ENCODE measurements around the gene AMOTL2. TPM values are rescaled to one million over a fixed set of nuclear protein-coding genes. Genes with fewer than 3 reads are reported as not detected.

The AMOTL2 gene
- total and polyA plus RNA-seq, 4 donors = 12.4 to 118 (median 55.7) TPM

DNA sequence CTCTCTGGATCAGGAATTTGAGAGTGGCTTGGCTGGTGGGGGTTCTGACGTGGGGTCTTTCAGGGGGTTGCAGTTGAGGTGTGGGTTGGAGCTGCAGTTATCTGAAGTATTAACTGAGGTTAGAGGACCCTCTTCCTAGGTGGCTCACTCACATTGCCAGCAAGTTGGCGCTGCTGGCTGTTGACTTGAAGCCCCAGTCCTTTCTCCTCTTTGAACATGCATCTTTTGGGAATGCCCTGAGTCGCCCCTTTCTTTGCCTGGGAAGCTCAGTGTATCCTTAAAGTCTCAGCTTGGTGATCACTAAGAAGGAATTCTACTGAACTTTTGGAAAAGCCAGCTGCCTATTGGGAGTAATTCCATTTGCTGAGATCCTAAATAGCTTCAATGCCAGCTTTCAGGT lies 13.0 kb upstream of the AMOTL2 start:
- H3K4me3 ChIP-seq (ENCODE audit: low read length in 2 of 2) = no peak overlapping the region
- intact Hi-C loops (cut with DNase I) = no loop called here
- no peak for ATAC-seq (ENCODE audit: low FRiP score)
- no peak overlapping the region for H3K27ac ChIP-seq (ENCODE audit: low read depth in 1 of 2, low read length in 2 of 2)
- WGBS, 2 donors = 94 to 98% methylated on average over 3 of the region's 3 CpGs
- H3K36me3 ChIP-seq (ENCODE audit: control insufficient read depth in 1 of 2, insufficient read depth in 2 of 2, low read length in 1 of 2) = no peaks in the 10 kb centered on the region
- DNase-seq = no peak
- peaks cover 0 to 1% of the 10 kb centered on the region in 2 donors for H3K4me1 ChIP-seq (ENCODE audit: control insufficient read depth in 1 of 2, insufficient read depth in 2 of 2, low read length in 2 of 2)
- H3K9me3 ChIP-seq (ENCODE audit: control insufficient read depth, low read length) = no peaks in the 10 kb centered on the region
- no peaks in the 10 kb centered on the region for H3K27me3 ChIP-seq (ENCODE audit: control insufficient read depth in 1 of 2, insufficient read depth in 2 of 2, low read length in 1 of 2)

DNA sequence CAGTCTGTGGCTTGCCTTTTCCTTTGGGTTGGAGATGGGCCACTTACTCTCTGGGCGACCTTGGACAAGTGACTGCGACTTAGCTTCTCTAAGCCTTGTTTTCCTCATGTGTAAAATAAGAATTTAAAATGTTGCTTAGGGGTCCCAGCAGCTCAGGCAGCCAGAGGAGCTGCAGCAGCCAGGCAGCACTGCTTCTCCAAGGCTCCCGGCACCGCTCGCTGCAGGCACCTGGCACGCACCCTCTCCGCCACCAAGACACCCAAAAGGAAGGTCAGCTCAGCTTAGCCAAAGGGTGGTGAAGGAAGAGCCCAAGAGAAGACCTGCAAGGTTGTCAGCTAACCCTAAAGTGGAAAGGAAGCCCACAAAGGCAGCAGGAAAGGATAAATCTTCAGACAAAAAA lies 10.7 kb upstream of the AMOTL2 start:
- intact Hi-C loops (cut with DNase I) = no loop called here
- WGBS, 2 donors = 95 to 97% methylated on average over 7 of the region's 7 CpGs
- no peaks in the 10 kb centered on the region for H3K36me3 ChIP-seq (ENCODE audit: control insufficient read depth in 1 of 2, insufficient read depth in 2 of 2, low read length in 1 of 2)

GRCh38 chr3:134381831-134382442 lies 7.7 kb upstream of the AMOTL2 start:
- Histone ChIP-seq H3K27ac (ENCODE audit: low read depth in 1 of 2, low read length in 2 of 2) (no peak overlapping the region), H3K4me1 (ENCODE audit: control insufficient read depth in 1 of 2, insufficient read depth in 2 of 2, low read length in 2 of 2) (no peaks in the 10 kb centered on the region), H3K4me3 (ENCODE audit: low read length in 2 of 2) (no peak overlapping the region), H3K36me3 (ENCODE audit: control insufficient read depth in 1 of 2, insufficient read depth in 2 of 2, low read length in 1 of 2) (no peaks in the 10 kb centered on the region), H3K9me3 (ENCODE audit: control insufficient read depth, low read length) (no peaks in the 10 kb centered on the region), H3K27me3 (ENCODE audit: control insufficient read depth in 1 of 2, insufficient read depth in 2 of 2, low read length in 1 of 2) (no peaks in the 10 kb centered on the region)
- peak; percentile 32 to 57 for DNase-seq
- no peak for ATAC-seq (ENCODE audit: low FRiP score)
- WGBS, 2 donors = 74 to 76% methylated on average over 8 of the region's 8 CpGs
- intact Hi-C loops (cut with DNase I) = no loop called here

More for the DNA sequence above, 10.7 kb upstream of the AMOTL2 start:
- Histone ChIP-seq H3K27me3 (ENCODE audit: control insufficient read depth in 1 of 2, insufficient read depth in 2 of 2, low read length in 1 of 2) (no peaks in the 10 kb centered on the region), H3K4me3 (ENCODE audit: low read length in 2 of 2) (no peak overlapping the region), H3K4me1 (ENCODE audit: control insufficient read depth in 1 of 2, insufficient read depth in 2 of 2, low read length in 2 of 2) (no peaks in the 10 kb centered on the region), H3K27ac (ENCODE audit: low read depth in 1 of 2, low read length in 2 of 2) (no peak overlapping the region), H3K9me3 (ENCODE audit: control insufficient read depth, low read length) (no peaks in the 10 kb centered on the region)
- ATAC-seq (ENCODE audit: low FRiP score) = no peak
- DNase-seq = peak in 1 of 2 donors; percentile 41

GRCh38 chr3:134381076-134381475 lies 6.8 kb upstream of the AMOTL2 start:
- no peaks in the 10 kb centered on the region for H3K36me3 ChIP-seq (ENCODE audit: control insufficient read depth in 1 of 2, insufficient read depth in 2 of 2, low read length in 1 of 2)
- H3K27ac ChIP-seq (ENCODE audit: low read depth in 1 of 2, low read length in 2 of 2) = no peak overlapping the region
- no peaks in the 10 kb centered on the region for H3K27me3 ChIP-seq (ENCODE audit: control insufficient read depth in 1 of 2, insufficient read depth in 2 of 2, low read length in 1 of 2)
- H3K4me3 ChIP-seq (ENCODE audit: low read length in 2 of 2) = no peak overlapping the region
- H3K4me1 ChIP-seq (ENCODE audit: control insufficient read depth in 1 of 2, insufficient read depth in 2 of 2, low read length in 2 of 2) = no peaks in the 10 kb centered on the region
- 8 to 10% methylated on average over 1 of the region's 1 CpG for WGBS, 2 donors
- no peaks in the 10 kb centered on the region for H3K9me3 ChIP-seq (ENCODE audit: control insufficient read depth, low read length)
- ATAC-seq (ENCODE audit: low FRiP score) = no peak
- peak in 1 of 2 donors; percentile 19 for DNase-seq
- intact Hi-C loops (cut with DNase I) = no loop called here

DNA sequence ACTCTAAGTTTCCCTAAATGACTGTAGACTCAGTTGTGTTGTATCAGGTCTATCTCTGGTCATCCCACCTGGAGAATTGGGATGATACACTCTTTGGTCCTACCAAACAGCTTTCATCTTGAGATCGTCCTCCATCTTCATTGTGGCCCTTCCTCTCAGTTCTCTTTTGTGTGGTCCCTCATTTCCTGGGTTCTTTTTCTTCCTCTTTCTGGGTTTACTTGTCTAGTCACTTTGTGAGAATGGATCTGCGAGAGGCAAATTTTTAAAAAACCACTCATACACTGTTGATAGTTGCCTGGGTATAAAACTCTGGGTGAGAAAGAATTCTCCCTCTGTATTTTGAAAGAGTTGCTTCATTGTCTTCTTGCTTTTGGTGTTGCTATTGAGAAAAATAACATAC lies 6.0 kb upstream of the AMOTL2 start:
- WGBS, 2 donors = 94 to 95% methylated on average over 2 of the region's 2 CpGs
- Histone ChIP-seq H3K27me3 (ENCODE audit: control insufficient read depth in 1 of 2, insufficient read depth in 2 of 2, low read length in 1 of 2) (no peaks in the 10 kb centered on the region), H3K27ac (ENCODE audit: low read depth in 1 of 2, low read length in 2 of 2) (no peak overlapping the region), H3K4me1 (ENCODE audit: control insufficient read depth in 1 of 2, insufficient read depth in 2 of 2, low read length in 2 of 2) (no peaks in the 10 kb centered on the region), H3K4me3 (ENCODE audit: low read length in 2 of 2) (no peak overlapping the region), H3K9me3 (ENCODE audit: control insufficient read depth, low read length) (no peaks in the 10 kb centered on the region), H3K36me3 (ENCODE audit: control insufficient read depth in 1 of 2, insufficient read depth in 2 of 2, low read length in 1 of 2) (no peaks in the 10 kb centered on the region)
- ATAC-seq (ENCODE audit: low FRiP score) (no peak), DNase-seq (no peak)
- intact Hi-C loops (cut with DNase I) = no loop called here

- ATAC-seq (ENCODE audit: low FRiP score) = no peak
- intact Hi-C loops (cut with DNase I) = loop anchor here (10.0 kb wide), 2 partner anchors 134 to 164 kb away; no protein-coding TSS in a partner anchor
- Histone ChIP-seq H3K9me3 (ENCODE audit: control insufficient read depth, low read length) (no peaks in the 10 kb centered on the region), H3K27ac (ENCODE audit: low read depth in 1 of 2, low read length in 2 of 2) (no peak overlapping the region), H3K27me3 (ENCODE audit: control insufficient read depth in 1 of 2, insufficient read depth in 2 of 2, low read length in 1 of 2) (no peaks in the 10 kb centered on the region), H3K4me1 (ENCODE audit: control insufficient read depth in 1 of 2, insufficient read depth in 2 of 2, low read length in 2 of 2) (no peaks in the 10 kb centered on the region), H3K4me3 (ENCODE audit: low read length in 2 of 2) (no peak overlapping the region), H3K36me3 (ENCODE audit: control insufficient read depth in 1 of 2, insufficient read depth in 2 of 2, low read length in 1 of 2) (no peaks in the 10 kb centered on the region)
- 92 to 93% methylated on average over 3 of the region's 3 CpGs for WGBS, 2 donors
- peak; percentile 12 to 15 for DNase-seq
Observed at GRCh38 chr3:134378818-134379217, 4.6 kb upstream of the AMOTL2 start.

GRCh38 chr3:134378384-134378783 lies 4.1 kb upstream of the AMOTL2 start:
- no peaks in the 10 kb centered on the region for H3K36me3 ChIP-seq (ENCODE audit: control insufficient read depth in 1 of 2, insufficient read depth in 2 of 2, low read length in 1 of 2)
- H3K27ac ChIP-seq (ENCODE audit: low read depth in 1 of 2, low read length in 2 of 2) = no peak overlapping the region
- H3K9me3 ChIP-seq (ENCODE audit: control insufficient read depth, low read length) = no peaks in the 10 kb centered on the region
- no peak for ATAC-seq (ENCODE audit: low FRiP score)
- intact Hi-C loops (cut with DNase I) = loop anchor here (10.0 kb wide), 2 partner anchors 134 to 164 kb away; no protein-coding TSS in a partner anchor
- no peaks in the 10 kb centered on the region for H3K27me3 ChIP-seq (ENCODE audit: control insufficient read depth in 1 of 2, insufficient read depth in 2 of 2, low read length in 1 of 2)
- no peak overlapping the region for H3K4me3 ChIP-seq (ENCODE audit: low read length in 2 of 2)
- peak; percentile 47 to 76 for DNase-seq
- H3K4me1 ChIP-seq (ENCODE audit: control insufficient read depth in 1 of 2, insufficient read depth in 2 of 2, low read length in 2 of 2) = no peaks in the 10 kb centered on the region

- no peak overlapping the region for H3K4me3 ChIP-seq (ENCODE audit: low read length in 2 of 2)
- H3K27me3 ChIP-seq (ENCODE audit: control insufficient read depth in 1 of 2, insufficient read depth in 2 of 2, low read length in 1 of 2) = no peaks in the 10 kb centered on the region
- H3K27ac ChIP-seq (ENCODE audit: low read depth in 1 of 2, low read length in 2 of 2) = no peak overlapping the region
- 89 to 93% methylated on average over 3 of the region's 3 CpGs for WGBS, 2 donors
- intact Hi-C loops (cut with DNase I) = loop anchor here (10.0 kb wide), 2 partner anchors 133 to 163 kb away; no protein-coding TSS in a partner anchor
- H3K36me3 ChIP-seq (ENCODE audit: control insufficient read depth in 1 of 2, insufficient read depth in 2 of 2, low read length in 1 of 2) = no peaks in the 10 kb centered on the region
- H3K4me1 ChIP-seq (ENCODE audit: control insufficient read depth in 1 of 2, insufficient read depth in 2 of 2, low read length in 2 of 2) = no peaks in the 10 kb centered on the region
- ATAC-seq (ENCODE audit: low FRiP score) = no peak
- DNase-seq = peak in 1 of 2 donors; percentile 7
- H3K9me3 ChIP-seq (ENCODE audit: control insufficient read depth, low read length) = no peaks in the 10 kb centered on the region
Observed at GRCh38 chr3:134377896-134378295, 3.6 kb upstream of the AMOTL2 start.

- no peak for ATAC-seq (ENCODE audit: low FRiP score)
- no peak overlapping the region for H3K27ac ChIP-seq (ENCODE audit: low read depth in 1 of 2, low read length in 2 of 2)
Observed at GRCh38 chr3:134376786-134377426, 2.7 kb upstream of the AMOTL2 start.

More at GRCh38 chr3:134376786-134377426, 2.7 kb upstream of the AMOTL2 start:
- no peaks in the 10 kb centered on the region for H3K36me3 ChIP-seq (ENCODE audit: control insufficient read depth in 1 of 2, insufficient read depth in 2 of 2, low read length in 1 of 2)
- no peak overlapping the region for H3K4me3 ChIP-seq (ENCODE audit: low read length in 2 of 2)
- no peaks in the 10 kb centered on the region for H3K9me3 ChIP-seq (ENCODE audit: control insufficient read depth, low read length)
- H3K27me3 ChIP-seq (ENCODE audit: control insufficient read depth in 1 of 2, insufficient read depth in 2 of 2, low read length in 1 of 2) = no peaks in the 10 kb centered on the region
- intact Hi-C loops (cut with DNase I) = loop anchor here (10.0 kb wide), 2 partner anchors 132 to 162 kb away; no protein-coding TSS in a partner anchor
- DNase-seq = peak in 1 of 2 donors; percentile 34
- no peaks in the 10 kb centered on the region for H3K4me1 ChIP-seq (ENCODE audit: control insufficient read depth in 1 of 2, insufficient read depth in 2 of 2, low read length in 2 of 2)
- WGBS, 2 donors = 89 to 93% methylated on average over 5 of the region's 5 CpGs
